IPS DF 6.9 (cell line): ENCODE results near the gene PAK1.
"Not testable (repeated sequence)": the region's sequence is repeated elsewhere in the genome, so short reads cannot be mapped to it uniquely, and the experiment has no call there.

ENCODE experiments used
- DNase-seq: peaks from one replicate; pipeline ENCODE4 v3.0.0-alpha.2; 2013; ENCODE audit warnings: low read depth, low spot score
- H3K27ac ChIP-seq: one replicate; pipeline ENCODE4 v1.5.1; 2013; ENCODE audit warnings: low read length, control low read depth
- H3K27me3 ChIP-seq: 2 replicates; pipeline ENCODE4 v1.6.1; 2013; ENCODE audit warnings: mild to moderate bottlenecking, low read length; ENCODE audit not compliant: control insufficient read depth, insufficient read depth
- H3K36me3 ChIP-seq: 2 replicates; pipeline ENCODE4 v1.6.1; 2013; ENCODE audit warnings: low read length; ENCODE audit not compliant: control insufficient read depth, insufficient read depth
- H3K4me1 ChIP-seq: 2 replicates; pipeline ENCODE4 v1.6.1; 2013; ENCODE audit warnings: low read length; ENCODE audit not compliant: control insufficient read depth, insufficient read depth
- H3K4me3 ChIP-seq: 2 replicates; pipeline ENCODE4 v1.5.1; 2013; ENCODE audit warnings: mild to moderate bottlenecking, low read length
- H3K9me3 ChIP-seq: 2 replicates; pipeline ENCODE4 v1.6.1; 2013; ENCODE audit warnings: low read length, inconsistent platforms; ENCODE audit not compliant: control insufficient read depth, insufficient read depth
- whole genome bisulfite sequencing: extraction: QIAGEN DNeasy Blood & Tissue Kit; methylation state at CpG from one replicate; pipeline ENCODE4 v1.1.7; 2013; ENCODE audit warnings: mixed read lengths, missing lambda C conversion rate; ENCODE audit not compliant: insufficient read length, insufficient coverage; 5-methylcytosine and 5-hydroxymethylcytosine counted together

PAK1 gene

DNA sequence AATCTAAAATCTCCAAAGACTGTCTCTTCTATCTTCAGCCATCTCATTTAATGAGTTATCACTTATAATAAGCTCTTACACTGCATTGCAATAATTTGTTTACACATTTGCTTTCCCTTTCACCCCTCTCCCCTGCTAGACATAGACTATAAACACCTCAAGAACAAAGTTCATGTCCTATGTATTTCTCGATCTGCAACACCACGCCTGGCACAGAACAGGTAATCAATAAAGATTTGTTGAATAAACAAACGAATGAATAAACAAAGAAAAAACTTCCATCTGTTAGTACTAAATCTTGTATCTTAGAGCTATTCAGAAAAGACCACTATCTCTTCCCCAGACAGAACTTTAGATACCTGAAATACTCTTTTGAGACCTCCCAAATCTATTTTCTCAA is 77.6 kb downstream of the PAK1 start:
- Histone ChIP-seq H3K9me3 (no peaks in the 10 kb centered on the region), H3K4me3 (no peak overlapping the region), H3K27me3 (no peaks in the 10 kb centered on the region), H3K36me3 (no peaks in the 10 kb centered on the region), H3K4me1 (peaks cover 1% of the 10 kb centered on the region; the same call in 1 of the 2 replicates), H3K27ac (no peak overlapping the region)
- no peak for DNase-seq
- WGBS = no CpG with 5 or more reads among the region's 3 CpGs

DNA sequence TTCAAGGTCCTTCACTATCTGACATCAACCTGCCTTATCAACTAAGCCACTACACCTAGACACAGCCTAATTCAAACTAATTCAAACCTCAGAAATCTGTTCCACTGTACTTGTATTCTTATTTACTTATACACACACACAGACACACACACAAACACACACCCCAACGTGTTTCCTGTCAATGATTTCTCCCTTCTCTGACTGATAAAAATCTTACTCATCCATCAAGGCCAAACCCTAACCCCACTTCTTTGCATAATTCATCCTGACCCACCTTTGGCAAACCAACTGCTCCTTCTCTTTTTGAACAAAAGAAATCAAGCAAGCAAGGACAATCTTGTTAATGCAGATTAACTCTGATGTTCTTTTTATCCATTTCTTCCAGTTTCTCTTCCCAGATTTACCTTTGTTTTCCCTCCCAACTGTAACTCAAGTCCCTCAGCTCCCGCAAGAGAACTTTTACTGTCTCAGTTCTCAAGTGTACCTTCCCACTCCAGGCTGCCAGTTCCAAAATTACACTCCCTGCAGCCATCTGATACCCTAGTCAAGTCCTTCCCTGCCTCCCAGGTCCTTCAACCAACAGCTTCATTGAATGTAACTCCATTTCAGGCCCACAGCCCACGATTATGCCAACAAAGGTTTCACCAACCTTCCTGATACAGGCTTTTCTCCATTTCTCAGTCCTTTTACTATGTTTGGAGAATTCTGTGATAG is 78.3 kb downstream of the PAK1 start:
- no peak overlapping the region for H3K27ac ChIP-seq
- peaks cover 1% of the 10 kb centered on the region; the same call in 1 of the 2 replicates for H3K4me1 ChIP-seq
- no peaks in the 10 kb centered on the region for H3K9me3 ChIP-seq
- no peaks in the 10 kb centered on the region for H3K27me3 ChIP-seq
- H3K36me3 ChIP-seq = no peaks in the 10 kb centered on the region
- no peak for DNase-seq
- H3K4me3 ChIP-seq = no peak overlapping the region
- WGBS = no CpG with 5 or more reads among the region's 3 CpGs

DNA sequence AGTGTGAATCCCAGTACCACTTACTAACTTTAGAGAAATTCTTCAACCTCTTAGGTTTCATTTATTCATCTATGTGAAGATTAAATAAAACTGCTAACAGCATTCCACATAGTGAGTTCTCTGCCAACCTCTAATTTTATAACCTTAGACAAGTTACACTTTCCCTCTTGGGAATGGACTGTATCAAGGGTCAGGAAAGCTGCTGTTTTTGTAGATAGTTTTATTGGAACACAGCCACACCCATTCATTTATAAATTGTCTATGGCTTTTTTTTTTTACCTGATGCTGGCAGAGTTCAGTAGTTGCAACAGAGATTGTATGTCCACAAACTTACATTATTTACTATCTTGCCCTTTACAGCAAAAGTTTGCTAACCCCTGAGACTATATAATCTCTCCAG is 81.1 kb downstream of the PAK1 start:
- Histone ChIP-seq H3K4me3 (no peak overlapping the region), H3K4me1 (peaks cover 1% of the 10 kb centered on the region; the same call in 1 of the 2 replicates), H3K36me3 (no peaks in the 10 kb centered on the region), H3K27ac (no peak overlapping the region), H3K9me3 (no peaks in the 10 kb centered on the region), H3K27me3 (no peaks in the 10 kb centered on the region)
- no peak for DNase-seq

DNA sequence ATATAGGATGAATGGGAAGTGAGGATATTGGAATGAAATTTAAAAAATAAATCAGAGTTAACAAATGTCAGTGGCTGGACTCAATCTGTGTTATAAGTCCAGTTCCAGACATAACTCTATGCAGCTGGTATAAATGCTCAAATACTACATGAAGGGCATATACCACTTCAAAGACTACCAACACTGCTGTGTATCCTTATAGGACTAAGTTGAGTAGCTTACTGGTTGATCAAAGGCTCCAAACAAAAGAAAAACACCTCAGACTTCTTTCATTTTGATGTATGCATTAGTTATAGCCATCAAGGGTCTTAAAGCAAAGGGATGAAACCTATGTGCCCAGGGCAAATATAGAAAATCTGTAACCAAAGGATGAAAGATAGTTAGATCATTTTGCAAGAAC is 86.2 kb downstream of the PAK1 start:
- DNase-seq = no peak
- Histone ChIP-seq H3K4me3 (no peak overlapping the region), H3K27ac (no peak overlapping the region), H3K27me3 (no peaks in the 10 kb centered on the region), H3K4me1 (no peaks in the 10 kb centered on the region), H3K9me3 (no peaks in the 10 kb centered on the region), H3K36me3 (no peaks in the 10 kb centered on the region; the same call in 1 of the 2 replicates)

DNA sequence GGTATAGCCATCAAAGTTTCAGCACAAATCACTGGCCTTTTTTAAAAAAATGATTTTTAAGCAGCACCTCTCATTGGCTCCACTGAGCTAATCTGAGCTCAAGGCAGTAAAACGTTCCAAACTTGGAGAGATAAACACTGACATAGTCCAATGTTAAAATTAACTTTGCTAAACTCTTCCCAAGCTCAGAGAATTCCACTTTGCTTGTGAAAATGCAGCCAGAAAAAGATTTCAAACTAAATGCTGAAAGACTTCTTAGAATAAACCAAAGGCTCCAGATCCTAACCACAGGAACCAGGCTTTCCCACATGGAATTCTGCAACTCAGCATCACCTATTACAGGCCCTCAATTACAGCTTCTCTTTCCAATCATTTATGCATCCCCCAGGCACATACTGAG is 87.7 kb downstream of the PAK1 start:
- no peaks in the 10 kb centered on the region; the same call in 1 of the 2 replicates for H3K36me3 ChIP-seq
- H3K4me1 ChIP-seq = no peaks in the 10 kb centered on the region
- no peak for DNase-seq
- H3K27ac ChIP-seq = no peak overlapping the region
- no CpG with 5 or more reads among the region's 1 CpG for WGBS
- H3K9me3 ChIP-seq = no peaks in the 10 kb centered on the region
- H3K4me3 ChIP-seq = no peak overlapping the region
- H3K27me3 ChIP-seq = no peaks in the 10 kb centered on the region

DNA sequence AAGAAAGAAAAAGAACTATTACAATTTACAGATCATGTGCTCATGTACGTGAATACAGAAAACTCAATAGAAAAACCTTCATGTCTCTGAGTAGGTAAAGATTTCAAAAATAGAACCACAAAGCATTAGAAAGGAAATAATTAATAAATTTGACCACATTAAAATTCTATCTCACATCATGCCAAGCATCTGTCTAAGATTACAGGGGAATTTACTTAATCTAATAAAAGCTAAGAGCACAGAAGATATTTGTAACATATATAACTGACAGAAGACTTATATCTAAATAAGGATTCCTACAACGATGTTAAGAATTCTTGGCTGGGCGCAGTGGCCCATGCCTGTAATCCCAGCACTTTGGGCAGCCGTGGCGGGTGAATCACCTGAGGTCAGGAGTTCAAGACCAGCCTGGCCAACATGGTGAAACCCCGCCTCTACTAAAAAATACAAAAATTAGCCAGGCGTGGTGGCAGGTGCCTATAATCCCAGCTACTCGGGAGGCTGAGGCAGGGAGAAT is 88.6 kb downstream of the PAK1 start:
- H3K4me1 ChIP-seq, DNase-seq, H3K4me3 ChIP-seq, H3K36me3 ChIP-seq, H3K27ac ChIP-seq, H3K9me3 ChIP-seq, H3K27me3 ChIP-seq: not testable (repeated sequence)
- WGBS = no CpG with 5 or more reads among the region's 8 CpGs

DNA sequence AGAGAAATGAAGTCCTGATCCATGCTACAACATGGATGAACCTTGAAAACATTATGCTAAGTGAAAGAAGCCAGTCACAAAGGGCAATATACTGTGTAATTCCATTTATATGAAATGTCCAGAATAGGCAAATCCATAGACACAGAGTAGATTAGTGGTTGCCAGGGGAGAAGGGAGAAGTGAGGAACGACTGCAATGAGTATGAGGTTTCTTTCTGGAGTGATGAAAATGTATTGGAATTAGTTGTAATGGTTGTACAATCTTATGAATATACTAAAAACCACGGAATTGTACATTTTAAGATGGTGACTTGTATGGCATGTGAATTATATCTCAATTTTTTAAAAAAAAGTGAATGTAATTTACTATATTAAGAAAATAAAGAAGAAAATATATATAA is 89.3 kb downstream of the PAK1 start:
- H3K4me3 ChIP-seq = no peak overlapping the region
- no peaks in the 10 kb centered on the region for H3K4me1 ChIP-seq
- no peaks in the 10 kb centered on the region for H3K9me3 ChIP-seq
- no peaks in the 10 kb centered on the region for H3K27me3 ChIP-seq
- H3K27ac ChIP-seq = no peak overlapping the region
- DNase-seq = no peak
- peaks cover 1% of the 10 kb centered on the region; the same call in 1 of the 2 replicates for H3K36me3 ChIP-seq
- 100% methylated on average over 1 of the region's 2 CpGs for WGBS

DNA sequence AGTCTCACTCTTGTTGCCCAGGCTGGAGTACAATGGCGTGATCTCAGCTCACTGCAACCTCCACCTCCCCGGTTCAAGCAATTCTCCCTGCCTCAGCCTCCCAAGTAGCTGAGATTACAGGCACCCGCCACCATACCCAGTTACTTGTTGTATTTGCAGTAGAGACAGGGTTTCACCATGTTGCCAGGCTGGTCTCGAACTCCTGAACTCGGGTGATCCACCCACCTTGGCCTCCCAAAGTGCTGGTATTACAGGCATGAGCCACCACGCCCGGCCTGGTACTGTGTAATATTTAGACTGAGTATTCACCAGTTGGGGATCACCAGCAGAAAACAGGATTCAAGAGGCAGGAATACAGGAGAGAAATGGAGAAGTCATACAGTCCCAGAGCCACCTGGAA is 90.5 kb downstream of the PAK1 start:
- not testable (repeated sequence) for H3K36me3 ChIP-seq, H3K27me3 ChIP-seq, H3K4me3 ChIP-seq, DNase-seq, H3K27ac ChIP-seq, H3K9me3 ChIP-seq, H3K4me1 ChIP-seq
- no CpG with 5 or more reads among the region's 7 CpGs for WGBS

DNA sequence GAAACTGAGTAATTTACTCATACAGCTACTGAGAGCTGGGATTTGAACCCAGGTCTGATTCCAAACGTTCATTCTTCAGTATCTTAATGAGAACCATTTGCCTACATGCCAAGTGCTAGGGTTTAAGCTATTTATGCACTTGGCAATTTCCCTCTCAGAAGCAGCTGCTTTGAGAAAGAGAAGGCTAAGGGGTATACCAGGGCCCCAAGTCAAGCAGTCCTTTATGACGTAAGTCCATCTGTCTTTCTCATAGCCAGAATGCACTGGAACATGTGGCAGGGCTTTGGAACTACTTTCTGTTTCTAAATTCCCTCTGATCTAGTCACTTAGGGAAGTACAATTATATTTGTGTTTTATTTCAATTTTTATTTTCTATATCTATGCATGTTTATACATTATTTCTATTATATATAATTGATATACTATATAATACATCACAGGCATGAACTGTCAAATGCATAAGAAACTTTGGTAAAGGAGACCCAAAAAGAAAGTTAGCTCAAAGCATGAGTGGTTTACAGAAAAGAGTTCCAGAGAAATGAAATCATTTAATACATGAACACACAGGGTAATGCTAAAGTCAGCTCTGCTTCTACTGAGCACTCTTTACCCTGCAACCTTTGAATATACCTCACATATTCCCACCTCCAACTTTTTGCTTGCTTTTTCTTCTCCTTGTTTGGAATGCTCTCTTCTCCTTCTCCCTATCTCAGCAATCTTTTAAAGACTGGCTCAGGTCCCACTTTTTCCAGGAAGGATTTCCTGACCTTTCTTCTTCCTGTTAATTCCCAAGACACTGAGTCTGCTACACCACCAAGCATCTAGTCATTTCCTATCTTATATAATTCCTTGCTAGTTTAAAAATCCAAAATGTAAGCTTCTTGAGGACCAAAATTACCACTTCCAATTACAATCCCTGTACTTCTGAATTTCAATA is 91.9 kb downstream of the PAK1 start:
- no peak overlapping the region for H3K4me3 ChIP-seq
- H3K27me3 ChIP-seq = no peaks in the 10 kb centered on the region
- H3K4me1 ChIP-seq = no peaks in the 10 kb centered on the region
- H3K27ac ChIP-seq = no peak overlapping the region
- DNase-seq = no peak
- H3K36me3 ChIP-seq = peaks cover 7% of the 10 kb centered on the region; the same call in 1 of the 2 replicates
- no CpG with 5 or more reads among the region's 2 CpGs for WGBS
- no peaks in the 10 kb centered on the region for H3K9me3 ChIP-seq

DNA sequence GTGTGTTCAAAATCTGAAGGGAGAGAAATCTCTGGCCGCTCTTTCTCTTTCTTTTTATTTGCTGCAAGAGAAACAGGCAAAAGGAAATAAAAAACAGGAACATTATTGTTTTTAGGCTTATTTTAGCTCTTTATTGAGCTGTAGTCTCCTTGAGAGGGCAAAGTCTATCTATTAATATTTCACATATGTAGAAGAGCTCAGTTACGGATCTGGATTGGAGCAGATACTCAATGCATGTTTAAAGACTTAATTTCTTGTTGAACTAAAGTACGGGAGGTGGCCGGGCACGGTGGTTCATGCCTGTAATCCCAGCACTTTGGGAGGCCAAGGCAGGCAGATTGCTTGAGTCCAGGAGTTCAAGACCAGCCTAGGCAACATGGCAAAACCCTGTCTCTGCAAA is 94.0 kb downstream of the PAK1 start:
- no peaks in the 10 kb centered on the region for H3K27me3 ChIP-seq
- H3K9me3 ChIP-seq = no peaks in the 10 kb centered on the region
- H3K36me3 ChIP-seq = peaks cover 7% of the 10 kb centered on the region; the same call in 1 of the 2 replicates
- WGBS = no CpG with 5 or more reads among the region's 5 CpGs
- no peak overlapping the region for H3K4me3 ChIP-seq
- H3K4me1 ChIP-seq = no peaks in the 10 kb centered on the region
- DNase-seq = no peak
- no peak overlapping the region for H3K27ac ChIP-seq
